Fibroblast of skin of back (primary cell): ENCODE results near the gene SHISAL1.

ENCODE experiments used
- DNase-seq: peaks from one replicate; pipeline ENCODE4 v3.0.0-alpha.2; 2013

Gene SHISAL1

DNA sequence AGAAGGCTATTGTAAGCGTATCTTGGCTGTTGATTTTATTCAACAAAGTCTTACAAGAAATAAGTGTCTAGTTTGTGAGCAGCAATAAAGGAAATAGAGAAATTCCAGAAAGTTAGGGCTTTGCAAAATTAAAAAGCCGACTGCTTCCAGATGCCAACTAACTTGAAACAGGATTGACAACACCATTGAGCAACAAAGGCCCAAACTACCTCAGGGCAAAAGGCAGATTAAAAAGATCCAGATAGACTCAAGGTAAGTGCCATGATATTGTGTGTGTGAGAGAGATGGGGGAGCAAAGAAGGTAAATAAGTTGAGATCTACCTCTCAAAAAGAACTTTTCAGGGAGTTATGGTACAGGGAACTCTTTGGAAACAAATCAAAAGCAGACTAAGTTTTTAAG lies 82.9 kb downstream of the SHISAL1 start:
- no peak for DNase-seq

DNA sequence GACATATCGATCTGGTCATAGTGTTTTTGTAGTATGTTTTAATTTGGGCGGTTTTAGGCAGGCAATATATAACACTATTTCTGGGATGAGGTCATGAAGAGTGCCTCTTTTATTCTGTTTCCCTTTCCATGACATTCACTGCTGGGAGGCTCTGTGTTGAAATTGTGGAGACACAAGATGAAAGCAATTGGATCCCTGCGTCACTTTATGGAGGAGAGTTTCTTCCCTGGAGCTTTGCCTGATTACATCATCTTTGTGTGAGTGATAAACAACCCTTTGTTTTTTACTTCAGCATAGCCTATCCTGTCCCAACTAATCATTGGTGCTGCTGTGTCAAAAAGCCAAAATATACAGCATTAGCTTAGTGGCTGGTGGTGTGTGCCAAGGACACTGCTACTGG lies 83.4 kb downstream of the SHISAL1 start:
- DNase-seq, result no peak

DNA sequence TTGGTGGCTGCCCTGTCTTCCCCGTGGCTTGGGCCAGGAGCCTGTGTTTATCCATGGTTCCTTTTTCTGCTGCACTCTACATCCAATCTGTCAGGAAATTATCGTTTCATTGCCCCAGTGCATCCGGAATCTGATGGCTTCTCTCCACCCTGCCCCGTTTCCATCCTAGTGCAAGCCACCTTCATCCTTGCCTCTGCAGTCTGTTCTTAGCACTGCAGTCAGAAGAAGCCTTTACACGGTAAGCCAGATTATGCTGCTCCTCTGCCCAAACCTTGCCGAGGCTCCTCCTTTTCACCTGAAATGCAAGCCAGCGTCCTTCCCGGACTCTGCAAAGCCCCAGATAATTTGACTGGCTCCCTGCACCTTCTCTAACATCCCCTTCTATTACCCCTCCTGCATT lies 86.9 kb downstream of the SHISAL1 start:
- no peak for DNase-seq

DNA sequence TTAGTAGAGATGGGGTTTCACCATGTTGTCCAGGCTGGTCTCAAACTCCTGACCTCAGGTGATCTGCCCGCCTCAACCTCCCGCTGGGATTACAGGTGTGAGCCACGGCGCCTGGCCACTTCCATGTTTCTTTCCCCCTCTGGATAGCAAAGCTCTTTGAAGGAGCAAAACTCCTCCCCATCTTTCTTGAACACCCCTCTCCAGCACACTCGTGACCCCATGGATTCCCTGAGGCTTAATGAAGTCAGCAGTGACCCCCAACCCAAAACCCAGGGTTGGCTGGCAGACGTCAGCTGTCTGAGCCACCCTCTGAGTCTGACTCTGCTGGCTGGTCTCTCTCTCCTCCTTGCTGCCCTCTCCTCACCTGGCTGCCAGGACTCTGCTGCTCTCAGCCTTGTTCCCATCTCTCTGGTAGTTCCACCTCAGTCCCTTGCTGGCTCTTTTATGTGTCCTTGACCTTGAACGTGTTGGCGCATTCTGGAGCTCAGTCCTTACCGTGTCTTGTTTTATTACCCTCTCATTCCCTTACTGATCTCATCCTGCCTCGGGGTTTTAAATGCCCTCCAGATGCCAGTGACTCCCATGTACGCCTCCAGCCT lies 87.6 kb downstream of the SHISAL1 start:
- DNase-seq, result no peak

DNA sequence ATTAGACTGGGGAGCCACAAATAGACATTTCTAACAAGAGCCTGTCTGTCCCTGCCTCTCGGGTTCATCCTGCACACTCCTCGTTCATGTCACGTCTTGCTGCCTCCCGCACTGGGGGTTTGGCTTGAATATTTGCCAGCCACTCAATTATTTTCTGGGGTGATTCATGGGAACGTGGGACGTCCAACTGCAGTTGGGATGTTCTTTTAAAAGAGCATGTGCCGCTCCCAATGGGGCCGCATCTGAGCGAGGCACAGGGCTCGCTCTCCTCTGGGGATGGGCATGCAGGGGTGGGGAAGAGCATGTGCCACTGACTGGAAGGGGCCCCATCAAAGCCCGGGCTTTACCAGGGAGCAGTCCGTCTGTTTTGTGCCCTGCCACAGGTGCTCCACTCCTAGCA lies 88.6 kb downstream of the SHISAL1 start:
- DNase-seq, result peak; percentile 7

DNA sequence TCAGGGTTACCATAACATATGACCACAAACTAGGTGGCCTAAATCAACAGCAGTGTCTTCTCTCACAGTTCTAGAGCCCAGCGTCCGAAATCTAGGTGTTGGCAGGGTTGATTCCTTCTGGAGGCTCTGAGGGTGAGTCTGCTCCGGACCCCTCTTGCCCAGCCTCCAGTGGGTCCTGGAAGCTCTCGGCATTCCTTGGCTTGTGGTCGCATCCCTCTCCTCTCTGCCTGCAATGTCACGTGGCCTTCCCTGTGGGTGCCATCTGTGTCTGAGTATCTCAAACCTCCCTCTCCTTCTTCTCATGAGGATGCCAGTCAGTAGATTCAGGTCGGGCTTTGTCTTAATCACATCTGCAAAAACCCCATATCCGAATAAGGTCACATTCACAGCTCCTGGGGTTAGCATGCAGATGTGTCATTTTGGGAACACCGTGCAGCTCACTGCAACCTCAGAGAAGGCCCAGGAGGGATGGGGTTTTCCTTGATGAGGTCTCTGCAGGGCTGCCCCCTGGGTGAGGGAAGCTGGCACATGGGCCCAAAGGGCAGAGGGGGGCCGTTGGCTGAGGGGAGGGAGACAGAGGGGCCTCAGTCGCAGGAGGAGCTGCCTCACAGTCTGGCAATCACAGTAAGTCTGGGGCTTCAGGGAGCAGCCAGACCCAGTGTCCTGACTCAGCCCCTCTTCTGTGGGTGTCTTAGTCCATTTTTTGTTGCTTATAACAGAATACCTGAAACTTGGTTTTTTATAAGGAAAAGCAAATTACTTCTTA lies 90.9 kb downstream of the SHISAL1 start:
- no peak for DNase-seq

DNA sequence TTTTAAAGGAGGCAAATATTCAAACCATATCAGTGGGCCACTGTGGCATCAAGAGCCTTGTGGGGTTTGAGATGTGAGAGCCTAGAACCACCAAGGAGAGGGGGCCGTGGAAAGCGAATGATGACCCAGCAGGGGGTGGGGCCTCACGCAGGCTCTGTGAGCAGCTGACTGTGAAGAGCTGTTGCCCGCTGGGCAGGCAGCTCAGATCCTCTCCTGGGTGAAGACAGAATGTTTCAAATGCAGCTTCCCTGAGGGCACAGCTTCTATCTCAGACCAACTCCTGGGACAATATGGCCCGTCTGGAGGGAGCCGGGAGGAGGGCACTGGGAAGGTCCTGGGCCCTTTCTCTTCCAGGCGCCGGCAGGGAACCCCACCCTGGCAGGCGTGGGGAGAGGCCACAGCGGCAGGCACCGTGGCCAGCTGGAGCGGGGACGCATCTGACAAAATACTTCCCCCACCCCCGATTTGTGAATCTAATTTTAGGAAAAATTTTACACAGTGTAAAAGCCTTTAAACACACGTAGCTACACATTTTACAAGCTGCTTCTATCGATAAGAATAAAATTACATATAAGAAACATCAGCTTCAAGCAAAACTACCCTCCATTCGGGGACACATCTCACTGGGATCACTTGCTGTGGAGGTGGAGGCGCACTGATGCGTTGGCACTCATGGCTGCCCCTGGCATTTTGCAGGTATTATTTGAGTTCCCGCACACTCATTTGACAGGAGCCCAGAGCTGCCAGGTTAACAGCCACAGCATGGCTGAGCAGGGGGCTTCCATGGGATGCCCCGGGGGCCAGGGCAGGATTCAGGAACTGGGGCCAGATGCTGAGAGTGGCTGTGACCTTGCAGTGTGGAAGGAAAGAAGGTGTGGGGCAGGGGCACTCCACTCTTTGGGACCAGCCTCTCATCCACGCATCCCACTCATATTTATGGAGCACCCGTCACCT lies 91.7 kb downstream of the SHISAL1 start:
- no peak for DNase-seq

DNA sequence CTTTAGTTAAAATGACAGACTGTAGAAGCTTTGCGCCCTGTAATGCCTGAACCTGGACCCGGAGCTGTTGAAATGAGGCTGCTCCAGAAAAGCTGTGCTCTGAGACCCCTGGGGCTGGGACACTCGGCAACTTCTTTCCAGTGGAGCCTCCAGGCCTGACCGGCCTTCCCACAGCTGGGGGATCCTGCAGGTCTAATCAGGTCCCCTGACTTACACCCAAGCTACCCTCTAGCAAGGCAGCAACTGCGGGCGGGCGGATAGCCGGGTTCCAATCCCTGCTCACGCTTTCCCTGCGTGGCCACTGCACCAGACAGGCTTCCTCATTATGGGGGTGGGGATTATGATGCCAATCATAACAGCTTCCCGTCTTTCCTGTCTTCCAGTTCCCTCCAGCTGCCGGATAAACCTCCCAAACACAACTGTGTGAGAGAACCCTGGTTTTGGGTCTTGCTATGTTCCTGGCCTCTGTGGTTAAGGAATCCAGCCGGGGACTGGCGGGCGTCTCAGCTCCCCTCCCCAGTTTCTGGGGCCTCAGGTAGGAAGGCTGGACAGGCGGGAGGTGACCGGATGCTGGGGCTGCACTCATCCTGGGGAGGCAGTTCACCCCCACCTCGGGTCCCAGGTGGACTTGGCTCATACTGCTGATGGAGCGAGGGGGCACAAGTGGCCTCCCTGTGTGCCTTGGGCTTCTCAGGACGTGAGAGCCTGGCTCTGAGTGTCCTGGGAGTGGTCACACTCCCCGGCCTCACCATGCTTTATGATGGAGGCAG lies 93.5 kb downstream of the SHISAL1 start:
- DNase-seq, result no peak

DNA sequence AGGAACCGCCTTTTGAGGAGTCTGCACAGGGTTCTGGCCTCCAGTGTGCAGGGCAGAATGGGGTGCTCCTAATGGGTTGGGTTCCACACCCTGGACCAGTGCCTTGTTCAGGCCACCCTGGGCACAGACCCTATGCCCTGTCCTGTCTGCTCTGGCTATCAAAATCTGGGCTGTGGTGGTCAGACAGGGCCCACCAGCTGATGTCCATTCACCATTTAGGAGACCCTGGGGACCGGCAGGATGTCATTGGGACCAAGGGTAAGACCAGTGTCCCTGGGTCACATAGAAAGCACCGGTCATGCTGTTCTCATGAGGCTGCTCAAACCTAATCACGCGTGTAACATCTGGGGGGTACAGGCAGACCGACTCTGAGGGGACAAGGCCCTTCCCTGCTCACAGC lies 94.7 kb downstream of the SHISAL1 start:
- DNase-seq, result no peak

DNA sequence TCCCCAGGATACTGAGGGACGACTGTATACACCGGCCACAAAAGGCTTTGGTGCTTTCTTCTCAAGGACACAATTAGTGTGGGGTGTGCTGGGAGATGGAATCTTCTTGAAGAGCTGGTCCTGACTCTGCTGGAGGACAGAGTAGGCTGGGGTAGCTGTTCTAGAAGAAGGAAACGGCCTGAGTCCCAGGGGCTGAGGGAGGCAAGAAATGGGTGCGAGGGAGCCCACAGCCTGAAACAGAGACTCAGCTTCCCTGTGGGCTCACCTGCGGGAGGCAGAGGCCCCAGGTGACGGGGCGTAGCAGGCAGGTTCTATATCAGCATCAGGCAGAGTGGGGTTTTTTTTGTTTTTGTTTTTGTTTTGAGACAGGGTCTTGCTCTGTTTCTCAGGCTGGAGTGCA lies 95.4 kb downstream of the SHISAL1 start:
- no peak for DNase-seq

DNA sequence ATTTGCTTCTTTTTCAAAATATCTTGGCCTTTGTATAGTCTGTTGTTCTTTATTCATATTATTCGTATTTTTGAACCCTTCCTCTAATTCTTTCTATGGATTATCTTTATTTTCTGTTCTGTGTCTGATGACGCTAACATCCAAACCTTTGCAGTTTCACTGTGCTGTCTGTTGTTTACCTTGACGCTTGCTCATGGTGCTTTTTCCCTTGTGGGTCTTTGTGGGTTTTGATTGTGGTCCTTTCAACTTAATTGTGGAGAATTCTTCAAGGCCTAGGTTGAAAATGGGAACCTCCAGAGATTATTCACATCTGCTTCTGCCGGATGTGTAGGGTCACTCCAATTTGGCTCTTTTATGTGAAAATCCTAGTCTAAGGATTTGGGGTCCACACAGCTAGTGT lies 97.5 kb downstream of the SHISAL1 start:
- no peak for DNase-seq

DNA sequence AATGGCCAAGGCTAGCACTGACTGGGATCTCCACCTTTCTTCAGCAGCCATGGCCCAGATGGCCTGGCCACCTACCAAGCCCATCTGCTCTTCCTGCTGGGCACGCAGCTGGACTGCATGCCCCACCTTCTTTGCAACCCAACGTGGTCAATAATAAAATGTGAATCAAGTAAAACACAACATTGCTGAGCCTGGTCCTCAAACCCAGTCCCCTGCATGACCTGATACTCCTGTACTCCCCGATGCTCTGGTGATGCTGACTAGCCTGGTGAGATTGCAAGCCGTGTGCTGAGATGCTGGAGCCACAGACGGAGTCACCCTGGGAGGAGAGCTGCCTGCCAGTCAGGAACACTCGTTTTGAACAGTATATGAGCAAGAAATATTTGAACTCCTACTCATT lies 98.0 kb downstream of the SHISAL1 start:
- DNase-seq, result no peak

DNA sequence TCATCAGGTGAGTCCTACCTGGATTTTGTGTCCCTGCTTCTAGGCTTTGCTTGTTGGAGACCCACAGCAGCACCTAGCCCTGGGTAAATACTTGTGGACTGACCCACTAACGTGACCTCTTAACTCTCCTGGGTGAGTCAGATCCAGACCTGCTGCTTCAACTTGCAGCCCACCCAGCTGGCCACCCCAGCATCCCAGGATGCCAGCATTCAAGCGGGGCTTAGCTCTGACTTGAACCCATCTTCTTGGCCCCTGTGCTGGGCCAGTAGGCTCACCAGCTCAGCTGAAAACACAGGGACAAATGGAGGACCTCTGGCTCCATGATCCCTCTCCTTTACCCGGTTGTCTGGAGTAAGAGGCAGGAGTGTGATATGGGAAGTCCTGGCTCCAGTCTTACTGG lies 98.6 kb downstream of the SHISAL1 start:
- DNase-seq, result no peak

DNA sequence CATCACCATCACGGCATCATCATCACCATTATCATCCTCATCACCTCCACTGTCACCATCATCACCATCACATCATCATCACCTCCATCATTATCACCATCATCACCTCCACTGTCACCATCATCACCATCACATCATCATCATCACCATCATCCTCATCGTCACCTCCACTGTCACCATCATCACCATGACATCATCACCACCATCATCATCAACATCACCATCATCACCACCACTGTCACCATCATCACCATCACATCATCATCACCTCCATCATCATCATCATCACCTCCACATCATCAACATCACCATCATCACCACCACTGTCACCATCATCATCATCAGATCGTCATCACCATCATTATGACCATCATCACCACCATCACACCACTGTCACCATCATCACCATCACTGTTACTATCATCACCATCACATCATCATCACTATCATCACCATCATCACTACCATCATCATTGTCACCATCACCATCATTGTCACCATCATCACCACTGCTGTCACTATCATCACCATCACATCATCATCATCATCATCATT lies 99.2 kb downstream of the SHISAL1 start:
- DNase-seq, result no peak

DNA sequence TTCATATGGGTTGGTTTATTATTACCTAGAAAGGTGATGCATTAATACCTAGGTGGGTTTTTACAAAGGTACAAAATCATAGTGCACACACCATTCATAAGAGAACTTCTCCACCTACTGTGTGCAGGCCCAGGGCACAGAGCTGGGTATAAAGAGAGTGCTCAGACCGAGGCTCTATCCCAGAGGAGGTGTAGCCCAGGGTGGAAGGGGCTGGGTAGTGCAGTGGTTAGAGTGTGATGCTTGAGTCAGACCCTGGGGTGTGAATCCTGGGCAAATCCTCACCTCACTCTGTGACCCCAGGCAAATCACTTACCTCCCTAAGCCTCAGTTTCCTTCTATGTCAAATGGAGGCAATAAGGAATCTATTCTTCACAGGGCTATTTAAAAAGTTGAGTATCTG lies 99.8 kb downstream of the SHISAL1 start:
- no peak for DNase-seq

DNA sequence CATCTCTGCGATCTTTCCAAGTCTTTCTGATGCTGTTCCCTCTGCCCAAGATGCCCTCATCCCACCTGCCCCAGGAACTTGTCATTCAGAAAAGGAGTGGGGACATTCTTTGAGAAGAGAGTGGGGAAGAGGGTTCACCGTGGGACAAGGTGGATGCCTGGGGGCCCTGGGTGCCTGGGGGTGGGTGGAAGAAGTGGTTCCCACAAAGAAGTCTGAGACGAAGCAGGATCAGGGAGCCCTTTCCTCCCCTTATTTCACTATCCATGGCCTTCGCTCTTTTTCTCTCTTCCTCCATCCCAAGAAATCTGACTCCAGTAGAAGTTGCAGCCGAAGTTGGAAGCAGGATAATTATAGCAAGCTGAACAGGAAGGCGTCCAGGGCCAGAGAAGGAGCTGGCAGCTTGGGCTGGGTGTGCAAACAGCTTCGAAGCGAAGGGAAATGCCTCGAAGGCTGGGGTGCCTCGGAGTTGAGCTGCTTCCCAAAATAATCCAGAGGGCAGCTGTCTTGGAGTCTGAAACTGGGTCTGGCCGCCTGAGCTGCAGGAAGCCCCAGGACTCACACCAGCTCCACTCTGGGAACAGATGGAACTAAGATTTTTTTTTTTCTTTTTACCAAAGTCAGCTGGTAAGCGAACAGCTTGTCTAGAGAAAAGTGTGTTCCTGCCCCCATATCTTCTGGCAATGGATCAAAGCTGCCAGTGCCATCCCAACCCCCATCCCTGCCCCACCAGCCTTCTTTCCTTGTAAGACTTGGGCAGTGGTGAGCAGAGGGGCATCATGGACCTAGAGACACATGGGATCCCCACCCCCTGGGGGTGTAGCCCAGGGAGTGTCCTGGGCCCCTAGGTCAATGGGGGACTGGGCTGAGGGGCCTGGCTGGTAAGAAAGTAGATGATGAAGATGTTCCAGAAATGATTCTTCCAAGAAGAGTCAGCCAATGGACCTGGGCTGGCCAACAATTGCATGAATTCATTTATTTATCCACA lies 100.5 kb downstream of the SHISAL1 start:
- DNase-seq, result peak; percentile 26

DNA sequence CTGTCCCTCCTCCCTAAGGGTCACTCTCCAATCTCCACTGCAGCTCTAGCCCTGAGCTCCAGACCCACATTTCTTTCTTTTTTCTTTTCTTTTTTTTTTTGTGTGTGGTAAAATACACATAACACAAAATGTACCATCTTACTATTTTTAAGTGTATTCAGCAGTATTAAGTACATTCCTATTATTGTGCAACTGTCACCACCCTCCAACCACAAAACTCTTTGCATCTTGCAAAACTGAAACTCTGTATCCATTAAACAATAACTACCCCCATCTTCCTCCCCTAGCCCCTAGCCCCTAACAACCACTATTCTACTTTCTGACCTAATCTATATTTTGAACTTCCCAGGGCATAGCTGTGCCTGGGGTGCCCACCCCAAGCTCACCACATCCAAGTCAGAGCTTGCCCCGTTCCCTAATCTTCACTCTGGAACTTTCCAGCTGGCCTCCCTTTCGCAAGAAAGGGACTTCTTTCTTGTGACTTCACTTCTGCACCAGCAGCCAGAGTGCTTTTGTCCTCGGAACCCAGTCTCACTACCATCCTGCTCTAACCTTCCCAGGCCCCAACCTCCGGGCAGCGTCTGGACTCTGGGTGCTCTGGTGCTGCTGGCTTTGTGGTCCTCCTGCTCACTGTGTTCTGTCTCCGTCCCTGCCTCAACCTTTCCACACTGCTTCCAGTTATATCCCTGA lies 101.3 kb downstream of the SHISAL1 start:
- DNase-seq, result no peak

DNA sequence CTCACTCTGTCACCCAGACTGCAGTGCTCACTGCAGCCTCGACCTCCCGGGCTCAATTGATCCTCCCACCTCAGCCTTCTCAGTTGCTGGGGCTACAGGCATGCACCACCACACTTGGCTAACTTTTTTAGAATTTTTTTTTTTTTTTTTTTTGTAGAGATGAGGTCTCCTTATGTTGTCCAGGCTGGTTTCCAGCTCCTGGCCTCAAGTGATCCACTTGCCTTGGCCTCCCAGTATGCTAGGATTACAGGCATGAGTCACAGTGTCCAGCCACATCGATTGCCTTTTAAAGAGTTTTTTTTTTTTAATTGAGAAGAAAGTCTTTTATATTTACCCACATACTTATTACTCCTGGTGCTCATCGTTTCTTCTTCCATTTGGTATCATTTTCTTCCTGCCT lies 102.0 kb downstream of the SHISAL1 start:
- DNase-seq, result peak; percentile 43

DNA sequence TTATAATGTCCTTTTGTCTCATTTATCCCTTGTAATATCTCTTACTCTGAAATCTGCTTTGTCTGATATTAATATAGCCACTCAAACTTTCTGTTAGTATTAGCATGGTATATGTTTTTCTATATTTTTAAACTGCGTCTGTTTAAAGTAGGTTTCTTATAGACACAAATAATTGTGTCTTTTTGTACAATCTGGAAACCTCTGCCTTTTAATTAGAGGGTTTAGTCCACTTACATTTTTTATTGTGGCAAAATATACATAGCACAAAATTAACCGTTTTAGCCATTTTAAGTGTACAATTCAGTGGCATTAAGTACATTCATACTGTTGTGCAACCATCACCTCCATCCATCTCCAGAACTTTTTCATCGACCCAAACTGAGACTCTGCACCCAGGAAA lies 103.4 kb downstream of the SHISAL1 start:
- DNase-seq, result no peak

DNA sequence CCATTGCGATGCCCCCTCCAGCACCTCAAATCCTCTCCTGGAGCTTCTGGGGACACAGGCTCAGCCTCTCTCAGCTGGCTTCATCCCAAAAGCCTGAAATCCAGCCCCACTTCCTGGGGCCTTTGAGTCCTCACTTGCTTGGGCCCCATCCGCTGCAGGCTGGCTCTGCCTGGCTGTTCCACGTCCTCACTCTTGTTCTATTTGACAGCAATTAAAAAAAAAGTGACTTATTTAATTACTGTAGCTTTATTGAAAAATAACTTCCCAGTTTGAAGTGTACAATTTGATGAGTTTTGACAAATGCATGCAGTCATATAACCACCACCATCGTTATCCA lies 104.8 kb downstream of the SHISAL1 start:
- no peak for DNase-seq
